ENCODE measurements around the gene PRUNE1. TPM values are rescaled to one million over a fixed set of nuclear protein-coding genes. Genes with fewer than 3 reads are reported as not detected.

Gene PRUNE1
- total RNA-seq (2021) = 26.6 and 30.7 TPM in 2 replicates
- percentile 57 among the genes with signal in this experiment for Bru-seq, nascent RNA
- percentile 65 among the genes with signal in this experiment for BruChase-seq, experiment 1, labeled RNA remaining after a 2-hour chase
- percentile 72 among the genes with signal in this experiment for BruChase-seq, experiment 2, labeled RNA remaining after a 6-hour chase
- long read RNA-seq, partial matches to known transcripts = 0 of 24 reads
- long read RNA-seq, other reads (novel, unspliced or antisense) = 16 of 24 reads

- Histone ChIP-seq H2AFZ (peak within 1 kb of the TSS; percentile 94), H4K20me1 (ENCODE audit: insufficient read depth) (no peaks in the 10 kb centered on the region), H3K4me2 (peak within 1 kb of the TSS; percentile 97), H3K79me2 (ENCODE audit: low read depth) (peaks cover 24% of the 10 kb centered on the region), H3K4me1 (replicated peaks; ENCODE audit: insufficient read depth) (peaks cover 50% of the 10 kb centered on the region), H3K27ac (peak within 1 kb of the TSS; percentile 68), H3K27me3 (ENCODE audit: insufficient read depth, low read depth) (no peaks in the 10 kb centered on the region), H3F3A (ENCODE audit: insufficient read depth, low read depth) (peaks cover 28% of the 10 kb centered on the region), H3K4me3 (peak within 1 kb of the TSS; percentile 89), H3K9me3 (ENCODE audit: insufficient read depth, low read depth) (no peaks in the 10 kb centered on the region), H3K9me2 (ENCODE audit: insufficient read depth) (no peaks in the 10 kb centered on the region), H3K36me3 (ENCODE audit: low read depth) (no peaks in the 10 kb centered on the region)
- no TSS peak for BruUV-seq (replicated peaks)
- CTCF ChIA-PET = no interaction called here
- TF ChIP-seq CTCF (conservative IDR thresholded peaks at IDR 0.05) (no peak), EZH2 (IDR thresholded peaks at IDR 0.05; ENCODE audit: low read depth) (no peak)
- intact Hi-C loops (cut with micrococcal nuclease; ENCODE audit: unreplicated experiment) = loop anchor here (1.0 to 5.0 kb wide), 4 partner anchors 39 to 751 kb away; partner anchors contain the start of genes C1orf56, CA14, LYSMD1 and SCNM1
- POLR2A ChIA-PET (ENCODE audit: unreplicated experiment) = interaction anchor here (0.7 kb wide), 1 partner anchor 313 kb away, joined by 16 read pairs; no protein-coding TSS in a partner anchor
- peak; percentile 95 for DNase-seq
Measured at GRCh38 chr1:151008244-151009205, at the start of gene PRUNE1. PRUNE1 (plus strand) TSS chr1:151008449; CDS start chr1:151008633, 184 bp downstream.

GRCh38 chr1:150960646-150961045 is 47.6 kb upstream of the PRUNE1 start:
- Histone ChIP-seq H3K4me2 (no peak overlapping the region), H3K27ac (no peak overlapping the region), H3K79me2 (ENCODE audit: low read depth) (no peaks in the 10 kb centered on the region), H3K9me3 (ENCODE audit: insufficient read depth, low read depth) (no peaks in the 10 kb centered on the region), H3K36me3 (ENCODE audit: low read depth) (peaks cover 32% of the 10 kb centered on the region), H2AFZ (no peak overlapping the region), H3K9me2 (ENCODE audit: insufficient read depth) (no peaks in the 10 kb centered on the region), H3K4me3 (no peak overlapping the region), H4K20me1 (ENCODE audit: insufficient read depth) (no peaks in the 10 kb centered on the region), H3K27me3 (ENCODE audit: insufficient read depth, low read depth) (no peaks in the 10 kb centered on the region), H3F3A (ENCODE audit: insufficient read depth, low read depth) (peaks cover 26% of the 10 kb centered on the region), H3K4me1 (replicated peaks; ENCODE audit: insufficient read depth) (no peaks in the 10 kb centered on the region)
- intact Hi-C loops (cut with micrococcal nuclease; ENCODE audit: unreplicated experiment) = no loop called here
- DNase-seq = no peak
- TF ChIP-seq CTCF (conservative IDR thresholded peaks at IDR 0.05) (no peak), EZH2 (IDR thresholded peaks at IDR 0.05; ENCODE audit: low read depth) (no peak)
- POLR2A ChIA-PET (ENCODE audit: unreplicated experiment) = interaction anchor here (0.6 kb wide), 1 partner anchor 13 kb away, joined by 3 read pairs; no protein-coding TSS in a partner anchor
- CTCF ChIA-PET = interaction anchor here (0.6 kb wide), 1 partner anchor 678 kb away, joined by 3 read pairs; the partner anchor contains the start of gene CIART
- no TSS peak for BruUV-seq (replicated peaks)

- H3K36me3 ChIP-seq (ENCODE audit: low read depth) = peaks cover 34% of the 10 kb centered on the region
- POLR2A ChIA-PET (ENCODE audit: unreplicated experiment) = no interaction called here
- CTCF ChIA-PET = no interaction called here
- peaks cover 27% of the 10 kb centered on the region for H3F3A ChIP-seq (ENCODE audit: insufficient read depth, low read depth)
- no peaks in the 10 kb centered on the region for H3K4me1 ChIP-seq (replicated peaks; ENCODE audit: insufficient read depth)
- H3K4me3 ChIP-seq = no peak overlapping the region
- DNase-seq = no peak
- no peak overlapping the region for H3K27ac ChIP-seq
- H3K9me3 ChIP-seq (ENCODE audit: insufficient read depth, low read depth) = no peaks in the 10 kb centered on the region
- no peak overlapping the region for H3K4me2 ChIP-seq
- BruUV-seq (replicated peaks) = no TSS peak
- intact Hi-C loops (cut with micrococcal nuclease; ENCODE audit: unreplicated experiment) = no loop called here
- H3K79me2 ChIP-seq (ENCODE audit: low read depth) = no peaks in the 10 kb centered on the region
- H3K9me2 ChIP-seq (ENCODE audit: insufficient read depth) = no peaks in the 10 kb centered on the region
- no peaks in the 10 kb centered on the region for H3K27me3 ChIP-seq (ENCODE audit: insufficient read depth, low read depth)
- H4K20me1 ChIP-seq (ENCODE audit: insufficient read depth) = no peaks in the 10 kb centered on the region
- TF ChIP-seq CTCF (conservative IDR thresholded peaks at IDR 0.05) (no peak), EZH2 (IDR thresholded peaks at IDR 0.05; ENCODE audit: low read depth) (no peak)
- H2AFZ ChIP-seq = no peak overlapping the region
Measured at GRCh38 chr1:150961756-150962155, 46.5 kb upstream of the PRUNE1 start.
